Measurements from ENCODE around the gene ATXN1. TPM values are rescaled to one million over a fixed set of nuclear protein-coding genes. Genes with fewer than 3 reads are reported as not detected.
A peak's percentile ranks its signal among the peaks of the same experiment; 100 is the strongest.

The ATXN1 gene
- total and polyA plus RNA-seq, 7 donors: 1.3 to 50.9 (median 21.6) TPM

GRCh38 chr6:16765235-16765634 is 4.0 kb upstream of the ATXN1 start:
- DNase-seq (no peak), ATAC-seq (no peak)
- Histone ChIP-seq H3K27me3 (ENCODE audit: insufficient read depth in 3 of 3, low read length in 2 of 3) (no peaks in the 10 kb centered on the region), H3K9me3 (no peaks in the 10 kb centered on the region), H3K27ac (no peak overlapping the region), H3K36me3 (ENCODE audit: insufficient read depth in 1 of 2, low read depth in 1 of 2) (no peaks in the 10 kb centered on the region), H3K4me3 (no peak overlapping the region), H3K4me1 (peaks cover 45% of the 10 kb centered on the region)
- WGBS, 3 donors: 94 to 95% (median 94%) methylated on average over 3 of the region's 3 CpGs
- no peak for TF ChIP-seq CTCF (IDR thresholded peaks at IDR 0.05)
- intact Hi-C loops (cut with DNase I): loop anchor here (5.0 to 10.0 kb wide), 2 partner anchors 38 to 320 kb away; no protein-coding TSS in a partner anchor

- Histone ChIP-seq H3K27me3 (ENCODE audit: insufficient read depth in 3 of 3, low read length in 2 of 3) (no peaks in the 10 kb centered on the region), H3K4me1 (peaks cover 42% of the 10 kb centered on the region), H3K4me3 (no peak overlapping the region), H3K9me3 (no peaks in the 10 kb centered on the region), H3K36me3 (ENCODE audit: insufficient read depth in 1 of 2, low read depth in 1 of 2) (no peaks in the 10 kb centered on the region), H3K27ac (no peak overlapping the region)
- WGBS, 3 donors: 87 to 91% (median 90%) methylated on average over 3 of the region's 3 CpGs
- no peak for DNase-seq
- intact Hi-C loops (cut with DNase I): loop anchor here (5.0 to 10.0 kb wide), 4 partner anchors 82 to 432 kb away; no protein-coding TSS in a partner anchor
- ATAC-seq: no peak
- peak; percentile 14 for TF ChIP-seq CTCF (IDR thresholded peaks at IDR 0.05)
These were observed 3.1 kb upstream of the ATXN1 start for GRCh38 chr6:16764188-16764950.

- H3K9me3 ChIP-seq: no peaks in the 10 kb centered on the region
- peak overlapping the region; percentile 99 for H3K27ac ChIP-seq
- 1 to 2% (median 2%) methylated on average over 32 of the region's 32 CpGs for WGBS, 3 donors
- no peaks in the 10 kb centered on the region for H3K36me3 ChIP-seq (ENCODE audit: insufficient read depth in 1 of 2, low read depth in 1 of 2)
- intact Hi-C loops (cut with DNase I): loop anchor here (5.0 to 10.0 kb wide), 4 partner anchors 81 to 431 kb away; no protein-coding TSS in a partner anchor
- H3K4me3 ChIP-seq: peak overlapping the region; percentile 94
- DNase-seq (peak; percentile 26 to 61), ATAC-seq (peak in 2 of 4 donors; percentile 15 to 27)
- no peaks in the 10 kb centered on the region for H3K27me3 ChIP-seq (ENCODE audit: insufficient read depth in 3 of 3, low read length in 2 of 3)
- peak; percentile 83 for TF ChIP-seq CTCF (IDR thresholded peaks at IDR 0.05)
- peaks cover 39% of the 10 kb centered on the region for H3K4me1 ChIP-seq
These were observed 1.6 kb upstream of the ATXN1 start for GRCh38 chr6:16762550-16763477.

GRCh38 chr6:16762268-16762549 is 949 bp upstream of the ATXN1 start:
- no peaks in the 10 kb centered on the region for H3K36me3 ChIP-seq (ENCODE audit: insufficient read depth in 1 of 2, low read depth in 1 of 2)
- no peaks in the 10 kb centered on the region for H3K9me3 ChIP-seq
- WGBS, 3 donors: 0 to 1% (median 0%) methylated on average over 19 to 21 of the region's 21 CpGs
- no peaks in the 10 kb centered on the region for H3K27me3 ChIP-seq (ENCODE audit: insufficient read depth in 3 of 3, low read length in 2 of 3)
- H3K4me3 ChIP-seq: peak overlapping the region; percentile 94
- H3K4me1 ChIP-seq: peaks cover 40% of the 10 kb centered on the region
- ATAC-seq (no peak), DNase-seq (no peak)
- TF ChIP-seq CTCF (IDR thresholded peaks at IDR 0.05): no peak
- intact Hi-C loops (cut with DNase I): loop anchor here (5.0 to 10.0 kb wide), 4 partner anchors 80 to 430 kb away; no protein-coding TSS in a partner anchor
- H3K27ac ChIP-seq: peak overlapping the region; percentile 99

Measured in psoas muscle (tissue), 8 donors.